AG09319 (cell line): ENCODE data around the gene WDR73.

Experiments
- DNase-seq: peaks from one replicate; pipeline ENCODE4 v3.0.0-alpha.2; 2010; ENCODE audit warnings: low read depth; ENCODE audit errors: extremely low read depth
- CTCF ChIP-seq: IDR thresholded peaks from 2 replicates; pipeline ENCODE4 v1.5.1; 2011; ENCODE audit warnings: low read depth, mild to moderate bottlenecking, inconsistent platforms, low read length, moderate library complexity

Gene WDR73

GRCh38 chr15:84631706-84632272 lies 22.3 kb downstream of the WDR73 start:
- DNase-seq = no peak
- TF ChIP-seq CTCF = no peak

GRCh38 chr15:84629033-84629432 lies 25.1 kb downstream of the WDR73 start:
- TF ChIP-seq CTCF = no peak
- DNase-seq = no peak

- no peak for TF ChIP-seq CTCF
- DNase-seq = no peak
Observed at GRCh38 chr15:84625123-84625522, 29.0 kb downstream of the WDR73 start.

GRCh38 chr15:84624359-84624758 lies 29.7 kb downstream of the WDR73 start:
- TF ChIP-seq CTCF = no peak
- no peak for DNase-seq

GRCh38 chr15:84621358-84621979 lies 32.6 kb downstream of the WDR73 start:
- DNase-seq = no peak
- TF ChIP-seq CTCF = no peak

GRCh38 chr15:84620626-84621025 lies 33.5 kb downstream of the WDR73 start:
- DNase-seq = no peak
- TF ChIP-seq CTCF = no peak

- DNase-seq = no peak
- TF ChIP-seq CTCF = no peak
Observed at GRCh38 chr15:84616235-84616634, 37.8 kb downstream of the WDR73 start.
